ENCODE results near the gene TMEM208.

DNA sequence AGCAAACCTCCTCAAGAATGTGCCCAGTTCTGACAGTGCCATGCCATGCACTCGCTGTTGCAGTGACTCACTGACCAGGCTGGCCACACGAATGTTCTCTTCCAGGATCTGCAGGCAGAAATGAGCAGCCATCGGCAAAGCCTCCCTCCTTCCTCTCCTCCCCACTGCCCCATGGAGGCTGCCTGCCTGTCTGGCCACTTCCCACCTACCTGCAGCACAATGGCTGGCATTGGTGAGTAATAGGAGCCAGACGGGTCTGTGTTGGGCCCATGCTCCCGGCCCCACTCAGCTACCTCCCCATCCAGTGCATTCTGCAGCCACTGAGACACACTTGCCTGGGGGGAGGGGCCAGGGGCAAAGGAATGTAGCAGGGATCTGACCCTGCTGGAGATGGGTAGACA is 40.4 kb upstream of the TMEM208 start:
- TF ChIP-seq EZH2 (IDR thresholded peaks at IDR 0.05; ENCODE audit: borderline replicate concordance) (no peak), EZH2phosphoT487 (IDR thresholded peaks at IDR 0.05; ENCODE audit: low read depth, severe bottlenecking, unreplicated experiment) (no peak)
- TF ChIP-seq, protein P1, sequence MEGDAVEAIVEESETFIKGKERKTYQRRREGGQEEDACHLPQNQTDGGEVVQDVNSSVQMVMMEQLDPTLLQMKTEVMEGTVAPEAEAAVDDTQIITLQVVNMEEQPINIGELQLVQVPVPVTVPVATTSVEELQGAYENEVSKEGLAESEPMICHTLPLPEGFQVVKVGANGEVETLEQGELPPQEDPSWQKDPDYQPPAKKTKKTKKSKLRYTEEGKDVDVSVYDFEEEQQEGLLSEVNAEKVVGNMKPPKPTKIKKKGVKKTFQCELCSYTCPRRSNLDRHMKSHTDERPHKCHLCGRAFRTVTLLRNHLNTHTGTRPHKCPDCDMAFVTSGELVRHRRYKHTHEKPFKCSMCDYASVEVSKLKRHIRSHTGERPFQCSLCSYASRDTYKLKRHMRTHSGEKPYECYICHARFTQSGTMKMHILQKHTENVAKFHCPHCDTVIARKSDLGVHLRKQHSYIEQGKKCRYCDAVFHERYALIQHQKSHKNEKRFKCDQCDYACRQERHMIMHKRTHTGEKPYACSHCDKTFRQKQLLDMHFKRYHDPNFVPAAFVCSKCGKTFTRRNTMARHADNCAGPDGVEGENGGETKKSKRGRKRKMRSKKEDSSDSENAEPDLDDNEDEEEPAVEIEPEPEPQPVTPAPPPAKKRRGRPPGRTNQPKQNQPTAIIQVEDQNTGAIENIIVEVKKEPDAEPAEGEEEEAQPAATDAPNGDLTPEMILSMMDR (IDR thresholded peaks at IDR 0.05; ENCODE audit: poor library complexity), result no peak

Data from hepatocyte (in vitro differentiated cells).